ENCODE measurements around the gene OR13C3. TPM values are rescaled to one million over a fixed set of nuclear protein-coding genes. Genes with fewer than 3 reads are reported as not detected.

Gene OR13C3
- total RNA-seq, 3 donors from 2014 or later (not counting 1 experiment from before 2014, with no cell fraction given) = not detected

- 79% methylated on average over 8 of the region's 8 CpGs for WGBS (ENCODE audit: insufficient coverage)
- Mint-ChIP-seq H3K4me1 (no peaks in the 10 kb centered on the region), H3K27me3 (ENCODE audit: low read depth in 2 of 2) (no peaks in the 10 kb centered on the region), H3K27ac (no peak overlapping the region), H3K4me3 (no peak overlapping the region), H3K36me3 (peaks cover 7% of the 10 kb centered on the region), H3K9me3 (peaks cover 7 to 14% of the 10 kb centered on the region in 2 donors)
- Histone ChIP-seq H3K4me1 (ENCODE audit: control insufficient read depth, insufficient read depth, low read length) (no peaks in the 10 kb centered on the region), H3K4me3 (ENCODE audit: low read length) (no peak overlapping the region), H3K9me3 (ENCODE audit: control insufficient read depth, insufficient read depth, low read length) (no peaks in the 10 kb centered on the region), H3K27ac (ENCODE audit: low read length) (no peak overlapping the region), H3K27me3 (ENCODE audit: control insufficient read depth, insufficient read depth, low read length) (no peaks in the 10 kb centered on the region), H3K36me3 (ENCODE audit: control insufficient read depth, insufficient read depth, low read length) (no peaks in the 10 kb centered on the region)
- intact Hi-C loops (cut with micrococcal nuclease) = no loop called here
- DNase-seq (no peak), ATAC-seq (no peak)
- TF ChIP-seq, protein P1, sequence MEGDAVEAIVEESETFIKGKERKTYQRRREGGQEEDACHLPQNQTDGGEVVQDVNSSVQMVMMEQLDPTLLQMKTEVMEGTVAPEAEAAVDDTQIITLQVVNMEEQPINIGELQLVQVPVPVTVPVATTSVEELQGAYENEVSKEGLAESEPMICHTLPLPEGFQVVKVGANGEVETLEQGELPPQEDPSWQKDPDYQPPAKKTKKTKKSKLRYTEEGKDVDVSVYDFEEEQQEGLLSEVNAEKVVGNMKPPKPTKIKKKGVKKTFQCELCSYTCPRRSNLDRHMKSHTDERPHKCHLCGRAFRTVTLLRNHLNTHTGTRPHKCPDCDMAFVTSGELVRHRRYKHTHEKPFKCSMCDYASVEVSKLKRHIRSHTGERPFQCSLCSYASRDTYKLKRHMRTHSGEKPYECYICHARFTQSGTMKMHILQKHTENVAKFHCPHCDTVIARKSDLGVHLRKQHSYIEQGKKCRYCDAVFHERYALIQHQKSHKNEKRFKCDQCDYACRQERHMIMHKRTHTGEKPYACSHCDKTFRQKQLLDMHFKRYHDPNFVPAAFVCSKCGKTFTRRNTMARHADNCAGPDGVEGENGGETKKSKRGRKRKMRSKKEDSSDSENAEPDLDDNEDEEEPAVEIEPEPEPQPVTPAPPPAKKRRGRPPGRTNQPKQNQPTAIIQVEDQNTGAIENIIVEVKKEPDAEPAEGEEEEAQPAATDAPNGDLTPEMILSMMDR (IDR thresholded peaks at IDR 0.05) = no peak
Observed at GRCh38 chr9:104556830-104557634, 20.4 kb upstream of the OR13C3 start.

GRCh38 chr9:104555521-104555920 is 18.9 kb upstream of the OR13C3 start:
- Mint-ChIP-seq H3K9me3 (peaks cover 7 to 14% of the 10 kb centered on the region in 2 donors), H3K27ac (no peak overlapping the region)

DNA sequence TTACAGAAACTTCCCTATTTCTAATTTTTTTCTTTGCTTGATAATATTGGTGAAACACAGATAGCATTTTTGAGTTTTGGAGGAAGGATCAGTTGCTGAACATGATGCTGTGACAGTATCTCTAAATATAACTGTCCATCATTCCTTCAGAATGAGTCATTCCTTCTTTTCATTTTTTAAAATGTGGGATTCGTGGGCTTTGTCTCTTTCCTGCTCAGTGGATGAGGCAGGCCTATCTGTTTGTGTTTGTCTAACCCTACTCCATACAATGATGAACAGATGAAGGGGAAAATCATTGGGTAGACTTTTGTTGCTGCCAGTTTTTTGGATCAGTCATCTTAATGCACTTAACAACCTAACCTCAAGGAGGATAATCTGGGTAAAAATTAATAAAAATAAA is 16.6 kb upstream of the OR13C3 start:
- WGBS (ENCODE audit: insufficient coverage) = no CpG with 5 or more reads among the region's 1 CpG
- Histone ChIP-seq H3K36me3 (ENCODE audit: control insufficient read depth, insufficient read depth, low read length) (no peaks in the 10 kb centered on the region), H3K27ac (ENCODE audit: low read length) (no peak overlapping the region), H3K9me3 (ENCODE audit: control insufficient read depth, insufficient read depth, low read length) (no peaks in the 10 kb centered on the region), H3K27me3 (ENCODE audit: control insufficient read depth, insufficient read depth, low read length) (no peaks in the 10 kb centered on the region), H3K4me1 (ENCODE audit: control insufficient read depth, insufficient read depth, low read length) (no peaks in the 10 kb centered on the region), H3K4me3 (ENCODE audit: low read length) (no peak overlapping the region)
- TF ChIP-seq, protein P1 (IDR thresholded peaks at IDR 0.05) = no peak
- intact Hi-C loops (cut with micrococcal nuclease) = no loop called here
- H3K36me3 Mint-ChIP-seq = peaks cover 7% of the 10 kb centered on the region
- DNase-seq (no peak), ATAC-seq (no peak)
- H3K27me3 Mint-ChIP-seq (ENCODE audit: low read depth in 2 of 2) = no peaks in the 10 kb centered on the region
- no peaks in the 10 kb centered on the region for H3K4me1 Mint-ChIP-seq
- peaks cover 10 to 15% of the 10 kb centered on the region in 2 donors for H3K9me3 Mint-ChIP-seq
- H3K4me3 Mint-ChIP-seq = no peak overlapping the region
- no peak overlapping the region for H3K27ac Mint-ChIP-seq

More at GRCh38 chr9:104555521-104555920, 18.9 kb upstream of the OR13C3 start:
- Histone ChIP-seq H3K4me3 (ENCODE audit: low read length) (no peak overlapping the region), H3K27me3 (ENCODE audit: control insufficient read depth, insufficient read depth, low read length) (no peaks in the 10 kb centered on the region), H3K9me3 (ENCODE audit: control insufficient read depth, insufficient read depth, low read length) (no peaks in the 10 kb centered on the region), H3K4me1 (ENCODE audit: control insufficient read depth, insufficient read depth, low read length) (no peaks in the 10 kb centered on the region), H3K27ac (ENCODE audit: low read length) (no peak overlapping the region), H3K36me3 (ENCODE audit: control insufficient read depth, insufficient read depth, low read length) (no peaks in the 10 kb centered on the region)
- Mint-ChIP-seq H3K4me3 (no peak overlapping the region), H3K27me3 (ENCODE audit: low read depth in 2 of 2) (no peaks in the 10 kb centered on the region), H3K36me3 (peaks cover 7% of the 10 kb centered on the region), H3K4me1 (no peaks in the 10 kb centered on the region)
- ATAC-seq (no peak), DNase-seq (no peak)
- intact Hi-C loops (cut with micrococcal nuclease) = no loop called here
- WGBS (ENCODE audit: insufficient coverage) = no CpG with 5 or more reads among the region's 1 CpG
- TF ChIP-seq, protein P1 (IDR thresholded peaks at IDR 0.05) = no peak

Measured in natural killer cell (primary cell).